Stimulated activated CD4-positive, alpha-beta T cell treated with anti-CD3 and anti-CD28 coated beads, Interleukin-1b, Interleukin-23, amount 100 ng/mL, for 4 hours (primary cell): ENCODE results near the gene MTA2.
"Not testable (repeated sequence)": the region's sequence is repeated elsewhere in the genome, so short reads cannot be mapped to it uniquely, and the experiment has no call there.

Experiments
- DNase-seq, 2 donors: peaks; one replicate each; pipeline ENCODE4 v3.0.0-alpha.2; 2020; ENCODE audit warnings: low read depth in 2 of 2

Gene MTA2

DNA sequence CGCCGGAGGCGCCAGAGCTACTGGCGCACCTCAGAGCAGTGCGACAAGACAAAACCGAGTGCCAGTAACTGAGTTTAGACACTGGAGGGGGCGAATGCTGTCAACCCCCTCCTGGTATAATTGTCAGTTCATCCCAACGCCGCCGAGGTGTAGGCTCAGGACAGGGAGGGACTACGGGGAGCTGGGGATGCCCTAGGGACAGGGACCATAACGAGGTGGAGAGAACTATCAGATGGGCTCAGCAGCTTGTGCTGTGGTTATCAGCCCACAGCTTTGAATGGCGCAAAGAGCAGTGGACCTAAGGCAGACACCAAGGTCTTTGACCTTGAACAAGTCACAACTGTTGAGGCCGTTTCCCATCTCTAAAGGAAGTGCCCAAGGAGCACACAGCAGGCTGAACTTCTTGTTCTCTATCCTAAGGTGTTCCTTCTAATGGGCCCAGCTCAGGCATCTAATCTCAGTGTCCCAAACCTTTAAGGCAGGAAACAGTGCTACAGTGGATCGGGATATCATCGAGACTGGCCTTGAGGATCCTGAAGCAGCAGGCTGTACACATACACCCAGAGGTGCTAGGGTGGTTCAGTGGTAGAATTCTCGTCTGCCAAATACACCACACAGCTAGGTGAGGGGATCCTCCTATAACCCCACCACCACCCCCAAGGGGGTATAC is 9.4 kb downstream of the MTA2 start:
- DNase-seq, result no peak

GRCh38 chr11:62591448-62592145 is 10.1 kb downstream of the MTA2 start, which contains the start of gene TUT1:
TUT1 (minus strand) TSS chr11:62591523; CDS start chr11:62591485, 38 bp downstream.
- DNase-seq, result peak; percentile 84 to 91

- DNase-seq, result no peak
Measured at GRCh38 chr11:62588966-62589637, 12.6 kb downstream of the MTA2 start.

DNA sequence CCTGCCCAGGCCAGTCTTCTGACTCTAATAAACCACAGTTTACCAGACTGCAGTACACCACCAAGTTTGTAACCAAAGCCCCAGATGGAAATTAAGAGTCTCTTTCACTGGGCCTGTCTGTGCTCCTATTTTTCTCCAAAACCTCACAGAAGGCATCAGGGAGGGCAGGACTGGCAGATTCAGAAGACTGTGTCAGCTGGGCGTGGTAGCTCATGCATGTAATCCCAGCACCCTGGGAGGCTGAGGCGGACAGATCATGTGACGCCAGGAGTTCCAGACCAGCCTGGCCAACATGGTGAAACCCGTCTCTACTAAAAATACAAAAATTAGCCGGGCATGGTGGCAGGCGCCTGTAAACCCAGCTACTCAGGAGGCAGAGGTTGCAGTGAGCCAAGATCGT is 16.3 kb downstream of the MTA2 start:
- not testable (repeated sequence) for DNase-seq

GRCh38 chr11:62581735-62582134 is 19.9 kb downstream of the MTA2 start:
- DNase-seq, result not testable (repeated sequence)

- no peak for DNase-seq
Measured at GRCh38 chr11:62580959-62581715, 20.5 kb downstream of the MTA2 start.

DNA sequence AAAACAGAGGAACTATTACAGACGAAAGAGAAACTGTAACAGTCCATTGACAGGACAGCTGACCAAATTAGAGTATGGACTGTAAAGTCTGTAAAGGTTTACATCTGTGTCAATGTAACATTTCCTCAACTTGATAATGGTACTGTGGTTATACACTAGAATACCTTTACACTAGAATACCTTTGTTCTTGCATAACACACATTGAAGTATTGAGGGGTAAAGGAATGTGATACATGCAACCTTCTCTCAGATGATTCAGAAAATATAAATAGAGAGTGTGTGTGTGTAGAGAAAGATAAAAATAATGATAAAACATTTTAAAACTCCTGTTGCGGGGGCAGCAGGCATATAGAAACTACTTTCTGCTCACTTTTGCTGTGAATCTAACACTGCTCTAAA is 22.4 kb downstream of the MTA2 start:
- no peak for DNase-seq

GRCh38 chr11:62578541-62578940 is 23.1 kb downstream of the MTA2 start:
- DNase-seq, result no peak

DNA sequence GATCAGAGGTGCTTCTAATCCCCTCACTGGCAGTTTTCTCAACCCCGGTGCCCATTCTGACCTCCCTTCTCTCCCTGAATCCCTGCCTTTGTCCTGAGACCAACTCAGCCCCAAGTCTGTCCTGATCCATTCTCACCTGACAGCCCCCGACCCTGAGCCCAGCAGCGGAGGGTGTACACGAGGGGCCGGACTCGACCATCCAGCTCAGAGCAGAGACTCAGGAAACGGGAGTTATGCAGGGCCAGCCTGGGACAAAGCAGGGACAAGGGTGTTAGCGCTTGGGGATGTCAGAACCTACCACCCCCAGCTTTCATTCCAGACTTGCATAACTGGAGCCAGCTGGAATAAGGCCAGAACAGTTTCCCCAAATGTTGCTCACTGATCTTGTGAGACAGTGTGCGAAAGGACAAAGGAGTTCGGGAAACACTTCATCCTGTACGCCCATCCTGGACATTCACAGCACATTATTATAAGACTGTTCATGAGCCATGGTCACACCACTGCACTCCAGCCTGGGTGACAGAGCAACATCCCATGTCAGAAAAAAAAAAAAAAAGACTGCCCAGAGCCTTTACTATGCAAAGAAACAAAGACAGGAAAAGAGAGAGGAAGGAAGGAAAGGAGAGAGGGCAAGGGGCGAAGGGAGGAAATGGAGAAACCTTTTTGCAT is 24.5 kb downstream of the MTA2 start:
- DNase-seq, result no peak

DNA sequence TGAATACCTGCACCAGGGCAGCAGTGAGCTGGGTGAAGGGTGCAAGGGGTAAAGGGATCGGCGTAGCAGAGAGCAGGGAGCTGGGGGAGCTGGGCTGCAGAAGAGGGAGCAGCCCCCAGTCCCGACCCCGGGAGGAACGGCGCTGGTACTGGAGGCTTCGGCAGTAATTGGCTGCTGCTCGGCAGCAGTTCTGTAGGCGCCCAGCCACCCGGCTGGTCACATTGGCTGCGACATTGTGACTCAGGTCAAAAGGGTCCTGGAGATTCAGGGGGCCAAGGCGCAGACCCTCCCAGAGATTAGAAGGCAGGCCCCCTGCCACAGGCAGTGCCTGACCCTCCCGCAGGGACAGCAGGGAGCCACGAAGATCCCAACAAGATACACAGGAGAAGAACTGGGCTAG is 25.8 kb downstream of the MTA2 start:
- no peak for DNase-seq

GRCh38 chr11:62575156-62575555 is 26.5 kb downstream of the MTA2 start:
- DNase-seq, result no peak

- DNase-seq, result no peak
Measured at GRCh38 chr11:62574363-62575071, 27.1 kb downstream of the MTA2 start.

- DNase-seq, result peak; percentile 90 to 96
Measured at GRCh38 chr11:62573592-62574362, 27.9 kb downstream of the MTA2 start, which contains the start of gene EEF1G. EEF1G (minus strand) TSS chr11:62573891; CDS start chr11:62573842, 49 bp downstream.

- no peak for DNase-seq
Measured at GRCh38 chr11:62573006-62573591, 28.6 kb downstream of the MTA2 start.

DNA sequence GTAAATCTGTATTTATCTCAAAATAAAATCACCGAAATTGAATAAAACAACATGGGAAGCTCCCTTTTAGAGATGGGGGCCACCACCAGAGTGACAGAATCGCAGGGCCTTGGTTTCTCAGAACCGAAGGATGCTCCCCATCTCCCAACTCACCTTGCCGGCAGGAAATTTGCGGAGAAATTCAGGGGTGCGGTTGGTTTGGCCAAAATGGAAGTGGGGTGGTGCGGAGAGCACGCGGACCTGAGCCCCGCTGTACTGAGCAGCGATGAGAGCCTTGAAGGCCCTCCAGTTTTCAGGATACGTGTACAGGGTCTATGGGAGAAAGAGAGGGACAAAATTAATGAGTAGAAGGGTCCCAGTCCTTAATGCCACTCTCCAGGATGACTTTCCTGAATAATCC is 29.2 kb downstream of the MTA2 start:
- DNase-seq, result no peak

GRCh38 chr11:62571493-62571892 is 30.2 kb downstream of the MTA2 start:
- DNase-seq, result not testable (repeated sequence)

GRCh38 chr11:62570903-62571302 is 30.8 kb downstream of the MTA2 start:
- not testable (repeated sequence) for DNase-seq

- DNase-seq, result no peak
Measured at GRCh38 chr11:62569611-62570010, 32.1 kb downstream of the MTA2 start.

GRCh38 chr11:62567018-62567633 is 34.5 kb downstream of the MTA2 start:
- DNase-seq, result no peak
